HCT116 (cell line): ENCODE data around the gene RPS27A. TPM values are rescaled to one million over a fixed set of nuclear protein-coding genes. Genes with fewer than 3 reads are reported as not detected.

Experiments used
- ATAC-seq: fragments of 200-7000 bp; cut with Tn5 transposase; 2 replicates; pipeline ENCODE4 v1.9.1; 2020; ENCODE audit warnings: mild to moderate bottlenecking, moderate library complexity
- BruUV-seq: library from RNA; stranded (reverse); fragments of 400-500 nt; replicated peaks from 2 replicates; lab custom pipeline; 2021; lab: Mats Ljungman, UMichigan
- CTCF ChIA-PET: fragments of 300-600 bp; sonication (Branson Sonifier 250); formaldehyde crosslinking; loops from one replicate; lab custom pipeline; 2021; ENCODE audit warnings: antibody characterized with exemption; lab: Charles Lee
- POLR2A ChIA-PET: fragments of 300-600, 350-600 bp; sonication (Branson Sonifier 250); formaldehyde crosslinking; loops from one replicate; lab custom pipeline; 2021; ENCODE audit warnings: antibody characterized with exemption; lab: Charles Lee
- RAD21 ChIA-PET, 2 experiments: fragments of 300-600 bp; sonication (Branson Sonifier 250); formaldehyde crosslinking; loops; one replicate each; lab custom pipeline; 2023; ENCODE audit warnings: low total read pairs in 2 of 2; ENCODE audit not compliant: uncharacterized antibody in 2 of 2, unreplicated experiment in 2 of 2, low non-redundant PET in 1 of 2; lab: Charles Lee
- DNase-seq: peaks from one replicate; pipeline ENCODE4 v3.0.0-alpha.2; 2010; ENCODE audit warnings: low read depth, low spot score
- H2AFZ ChIP-seq: fragments of 200-600 bp; shearing (Covaris generic), sonication (generic); 2 replicates; pipeline ENCODE4 v1.6.1; 2017; ENCODE audit warnings: low read depth, mixed run types, mixed read lengths, antibody characterized with exemption, low read length; ENCODE audit not compliant: poor library complexity, severe bottlenecking
- H3K27ac ChIP-seq: 2 replicates; pipeline ENCODE4 v1.5.1; 2012; ENCODE audit warnings: low read depth, low read length
- H3K27me3 ChIP-seq: fragments of 200-600 bp; sonication (generic); 2 replicates; pipeline ENCODE4 v1.6.1; 2016; ENCODE audit warnings: mixed run types, low read length, mixed read lengths; ENCODE audit not compliant: insufficient read depth
- H3K36me3 ChIP-seq, 2 experiments: fragments of 200-500 bp in 1 of 2; fragments of 200-600 bp in 1 of 2; sonication (Bioruptor generic) in 1 of 2; sonication (generic) in 1 of 2; 2 replicates each; pipeline versions ENCODE4 v1.5.1 to v1.6.1; 2014 to 2016; ENCODE audit warnings: low read length in 2 of 2, inconsistent platforms in 1 of 2, mixed read lengths in 1 of 2, mixed run types in 1 of 2; ENCODE audit not compliant: insufficient read depth in 2 of 2, control insufficient read depth in 1 of 2
- H3K4me1 ChIP-seq, 2 experiments: fragments of 200-600 bp in 1 of 2; sonication (generic) in 1 of 2; 2 replicates each; pipeline versions ENCODE4 v1.5.1 to v1.6.1; 2012 to 2017; ENCODE audit warnings: low read length in 2 of 2, inconsistent platforms in 1 of 2, mild to moderate bottlenecking in 1 of 2, mixed read lengths in 1 of 2, mixed run types in 1 of 2, moderate library complexity in 1 of 2; ENCODE audit not compliant: insufficient read depth in 2 of 2, control insufficient read depth in 1 of 2
- H3K4me2 ChIP-seq: fragments of 200-600 bp; sonication (generic); 2 replicates; pipeline ENCODE4 v1.6.1; 2017; ENCODE audit warnings: mixed run types, low read length, mixed read lengths
- H3K4me3 ChIP-seq, 2 experiments: fragments of 200-600 bp in 1 of 2; sonication (generic) in 1 of 2; replicated peaks in 1 of 2; 2 replicates each; pipeline ENCODE4 v1.5.1; 2011 to 2016; ENCODE audit warnings: low read length in 2 of 2, control low read depth in 1 of 2, low read depth in 1 of 2, mild to moderate bottlenecking in 1 of 2, mixed read lengths in 1 of 2, mixed run types in 1 of 2
- H3K79me2 ChIP-seq: fragments of 200-600 bp; sonication (generic); 2 replicates; pipeline ENCODE4 v1.6.1; 2017; ENCODE audit warnings: mild to moderate bottlenecking, mixed run types, low read length, moderate library complexity, mixed read lengths; ENCODE audit not compliant: insufficient read depth
- H3K9ac ChIP-seq: fragments of 200-600 bp; sonication (generic); 2 replicates; pipeline ENCODE4 v1.6.1; 2016; ENCODE audit warnings: low read length, mixed read lengths
- H3K9me2 ChIP-seq: fragments of 200-600 bp; sonication (generic), shearing (Covaris generic); 2 replicates; pipeline ENCODE4 v1.6.1; 2017; ENCODE audit warnings: mixed run types, mild to moderate bottlenecking, moderate library complexity; ENCODE audit not compliant: insufficient read depth
- H3K9me3 ChIP-seq, 2 experiments: fragments of 200-500 bp in 1 of 2; fragments of 200-600 bp in 1 of 2; sonication (Bioruptor generic) in 1 of 2; sonication (generic) in 1 of 2; 2 replicates each; pipeline ENCODE4 v1.6.1; 2014 to 2017; ENCODE audit warnings: low read length in 2 of 2, mixed read lengths in 2 of 2, inconsistent platforms in 1 of 2, low read depth in 1 of 2, mild to moderate bottlenecking in 1 of 2, mixed run types in 1 of 2, moderate library complexity in 1 of 2; ENCODE audit not compliant: control insufficient read depth in 1 of 2, insufficient read depth in 1 of 2
- H4K20me1 ChIP-seq: fragments of 200-600 bp; sonication (generic), shearing (Covaris generic); 2 replicates; pipeline ENCODE4 v1.6.1; 2017; ENCODE audit warnings: mixed run types, mild to moderate bottlenecking, moderate library complexity; ENCODE audit not compliant: insufficient read depth
- ATF3 ChIP-seq: IDR thresholded peaks from 2 replicates; pipeline ENCODE4 v1.6.1; 2012
- CBX3 ChIP-seq: IDR thresholded peaks from 2 replicates; pipeline ENCODE4 v1.6.1; 2012; ENCODE audit warnings: low read depth
- EGR1 ChIP-seq: IDR thresholded peaks from 2 replicates; pipeline ENCODE4 v1.6.1; 2012; ENCODE audit warnings: low read depth
- ELF1 ChIP-seq: IDR thresholded peaks from 2 replicates; pipeline ENCODE4 v1.6.1; 2012; ENCODE audit warnings: low read depth, borderline replicate concordance
- EZH2phosphoT487 ChIP-seq: fragments of 200-600 bp; IDR thresholded peaks from 2 replicates; pipeline ENCODE4 v1.6.1; 2018; ENCODE audit warnings: antibody characterized with exemption, borderline replicate concordance
- JUND ChIP-seq: IDR thresholded peaks from 2 replicates; pipeline ENCODE4 v1.6.1; 2012
- POLR2A ChIP-seq: IDR thresholded peaks from 2 replicates; pipeline ENCODE4 v1.7.0; 2011; ENCODE audit warnings: borderline replicate concordance; ENCODE audit not compliant: insufficient read depth, insufficient read length; ENCODE audit errors: extremely low read depth
- POLR2AphosphoS5 ChIP-seq: IDR thresholded peaks from 2 replicates; pipeline ENCODE4 v1.6.1; 2011; ENCODE audit warnings: mild to moderate bottlenecking, low read depth, low read length, moderate library complexity
- RAD21 ChIP-seq: IDR thresholded peaks from 2 replicates; pipeline ENCODE4 v1.6.1; 2012; ENCODE audit warnings: low read depth, mild to moderate bottlenecking
- REST ChIP-seq: IDR thresholded peaks from 2 replicates; pipeline ENCODE4 v1.6.1; 2012; ENCODE audit warnings: low read depth
- SIN3A ChIP-seq: IDR thresholded peaks from 2 replicates; pipeline ENCODE4 v1.6.1; 2012; ENCODE audit warnings: low read depth
- SP1 ChIP-seq: IDR thresholded peaks from 2 replicates; pipeline ENCODE4 v1.6.1; 2012; ENCODE audit warnings: low read depth
- YY1 ChIP-seq: IDR thresholded peaks from 2 replicates; pipeline ENCODE4 v1.6.1; 2011; ENCODE audit warnings: low read length, low read depth, moderate library complexity, mild to moderate bottlenecking; ENCODE audit not compliant: insufficient replicate concordance; ENCODE audit errors: extremely low read depth
- ZBTB33 ChIP-seq: IDR thresholded peaks from 2 replicates; pipeline ENCODE4 v1.6.1; 2011; ENCODE audit warnings: mild to moderate bottlenecking, low read length, moderate library complexity; ENCODE audit not compliant: insufficient replicate concordance; ENCODE audit errors: extremely low read depth
- intact Hi-C: fragments of 100-400 bp; cut with micrococcal nuclease; formaldehyde crosslinking; loops from 2 replicates; pipeline ENCODE4 v1.10.0; 2022
- total RNA-seq: library from RNA; stranded (reverse); gene quantifications from one replicate; pipeline ENCODE4 v1.2.1, GENCODE V29; 2021; ENCODE audit not compliant: unreplicated experiment

RPS27A gene
- total RNA-seq, 1 experiment from 2014 or later = 1,291 TPM

- intact Hi-C loops = no loop called here
- CTCF ChIA-PET = no interaction called here
- ATAC-seq = no peak
- Histone ChIP-seq H3K79me2 (no peaks in the 10 kb centered on the region), H4K20me1 (no peaks in the 10 kb centered on the region), H3K9ac (no peak overlapping the region), H3K9me3 (no peaks in the 10 kb centered on the region), H2AFZ (no peak overlapping the region), H3K27me3 (no peaks in the 10 kb centered on the region), H3K4me3 (no peak overlapping the region), H3K4me1 (no peaks in the 10 kb centered on the region), H3K36me3 (no peaks in the 10 kb centered on the region), H3K9me2 (no peaks in the 10 kb centered on the region), H3K27ac (no peak overlapping the region), H3K4me2 (no peak overlapping the region)
- no peak for DNase-seq
- TF ChIP-seq JUND (no peak), RAD21 (no peak), SIN3A (no peak), EZH2phosphoT487 (no peak), SP1 (no peak), ATF3 (no peak), YY1 (no peak), REST (no peak), CBX3 (no peak), ZBTB33 (no peak), EGR1 (no peak), POLR2A (no peak), ELF1 (no peak), POLR2AphosphoS5 (no peak)
- POLR2A ChIA-PET = no interaction called here
- BruUV-seq = no TSS peak
- RAD21 ChIA-PET = no interaction called here
Measured at GRCh38 chr2:55204536-55204935, 28.0 kb upstream of the RPS27A start.
